Dermis blood vessel endothelial cell (primary cell): Measurements from ENCODE around the gene TEX22. TPM values are rescaled to one million over a fixed set of nuclear protein-coding genes. Genes with fewer than 3 reads are reported as not detected.

Experiments used
- DNase-seq: peaks from one replicate; pipeline ENCODE4 v3.0.0; 2010
- total RNA-seq: library from RNA; depleted of rRNA; stranded (reverse); fragments of >200 nt; gene quantifications from 2 replicates; pipeline ENCODE4 v1.2.3, GENCODE V29; 2014

The TEX22 gene
- total RNA-seq, 1 donor from 2014 or later, result 0.17 TPM

- no peak for DNase-seq
These were observed 43.8 kb downstream of the TEX22 start for GRCh38 chr14:105442125-105442524.

- no peak for DNase-seq
These were observed 44.5 kb downstream of the TEX22 start for GRCh38 chr14:105442834-105443233.

GRCh38 chr14:105444859-105445258, 46.5 kb downstream of the TEX22 start:
- no peak for DNase-seq

- no peak for DNase-seq
These were observed 47.0 kb downstream of the TEX22 start for GRCh38 chr14:105445290-105445689.

- no peak for DNase-seq
These were observed 47.8 kb downstream of the TEX22 start for GRCh38 chr14:105445901-105446845.

- DNase-seq, result no peak
These were observed 48.6 kb downstream of the TEX22 start for GRCh38 chr14:105446971-105447370.

- no peak for DNase-seq
These were observed 49.6 kb downstream of the TEX22 start for GRCh38 chr14:105447651-105448640.

- peak; percentile 83 for DNase-seq
These were observed 50.4 kb downstream of the TEX22 start for GRCh38 chr14:105448706-105449111.

- DNase-seq, result no peak
These were observed 51.2 kb downstream of the TEX22 start for GRCh38 chr14:105449276-105450122.

- DNase-seq, result no peak
These were observed 51.8 kb downstream of the TEX22 start for GRCh38 chr14:105450123-105450505.

- DNase-seq, result no peak
These were observed 52.8 kb downstream of the TEX22 start for GRCh38 chr14:105450864-105451720.

- no peak for DNase-seq
These were observed 54.6 kb downstream of the TEX22 start for GRCh38 chr14:105452963-105453362.

GRCh38 chr14:105453847-105454246, 55.5 kb downstream of the TEX22 start:
- DNase-seq, result no peak

GRCh38 chr14:105455086-105455640, 56.8 kb downstream of the TEX22 start:
- no peak for DNase-seq

- no peak for DNase-seq
These were observed 57.7 kb downstream of the TEX22 start for GRCh38 chr14:105455766-105456660.

GRCh38 chr14:105456736-105457617, 58.6 kb downstream of the TEX22 start:
- DNase-seq, result no peak

GRCh38 chr14:105458010-105458409, 59.7 kb downstream of the TEX22 start:
- DNase-seq, result no peak

GRCh38 chr14:105458571-105458970, 60.2 kb downstream of the TEX22 start:
- DNase-seq, result no peak

GRCh38 chr14:105460116-105460515, 61.8 kb downstream of the TEX22 start:
- DNase-seq, result no peak
